GM18502 (cell line): ENCODE measurements around the gene TBCB.
"Not testable (repeated sequence)": the region's sequence is repeated elsewhere in the genome, so short reads cannot be mapped to it uniquely, and the experiment has no call there.

ENCODE experiments used
- ATAC-seq: cut with Tn5 transposase; IDR thresholded peaks from one replicate; pipeline ENCODE4 v1.9.1; 2021; ENCODE audit warnings: mild to moderate bottlenecking; ENCODE audit not compliant: unreplicated experiment, poor library complexity

The TBCB gene

DNA sequence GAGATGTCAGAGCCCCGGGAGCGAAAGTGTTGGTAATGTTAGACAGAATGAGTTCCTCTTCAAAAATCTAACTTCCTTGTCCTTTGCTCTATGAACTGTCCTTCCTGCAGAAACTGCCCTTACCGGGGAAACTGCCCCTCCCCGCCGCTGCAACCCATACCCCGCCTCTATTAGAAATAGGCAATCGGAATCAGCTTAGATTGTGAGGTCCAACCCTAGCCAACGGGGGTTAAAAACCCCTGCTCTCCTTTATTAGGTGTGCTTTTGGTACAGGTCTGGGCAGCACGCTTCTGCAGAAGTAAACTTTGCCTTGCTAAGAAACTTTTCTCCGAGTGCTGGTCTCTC lies 13.1 kb downstream of the TBCB start:
- ATAC-seq: no peak

DNA sequence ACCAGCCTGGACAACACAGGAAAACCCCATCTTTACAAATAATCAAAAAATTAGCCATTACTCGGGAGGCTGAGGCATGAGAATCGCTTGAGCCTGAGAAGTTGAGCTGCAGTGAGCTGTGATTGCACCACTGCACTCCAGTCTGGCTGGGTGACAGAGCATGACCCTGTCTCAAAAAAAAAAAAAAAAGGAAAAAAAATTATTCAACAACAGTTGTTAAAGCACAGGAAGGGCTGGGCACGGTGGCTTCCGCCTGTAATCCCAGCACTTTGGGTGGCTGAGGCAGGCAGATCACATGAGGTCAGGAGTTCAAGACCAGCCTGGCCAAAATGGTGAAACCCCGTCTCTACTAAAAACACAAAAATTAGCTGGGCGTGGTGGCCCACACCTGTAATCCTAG lies 16.0 kb downstream of the TBCB start:
- ATAC-seq: not testable (repeated sequence)

DNA sequence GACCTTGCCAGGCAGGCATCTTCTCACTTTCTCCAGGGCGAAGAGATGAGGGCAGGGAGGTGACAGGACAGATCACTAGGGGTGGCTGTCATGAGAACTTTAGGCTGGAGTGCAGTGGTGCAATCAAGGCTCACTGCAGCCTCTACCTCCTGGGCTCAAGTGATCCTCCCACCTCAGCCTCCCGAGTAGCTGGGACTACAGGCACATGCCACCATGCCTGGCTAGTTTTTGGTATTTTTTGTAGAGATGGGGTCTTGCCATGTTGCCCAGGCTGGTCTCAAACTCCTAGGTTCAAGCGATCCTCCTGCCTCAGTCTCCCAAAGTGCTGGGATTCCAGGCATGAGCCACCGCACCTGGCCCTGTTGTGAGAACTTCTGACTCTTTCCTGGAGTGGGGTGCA lies 19.6 kb downstream of the TBCB start:
- ATAC-seq: not testable (repeated sequence)

DNA sequence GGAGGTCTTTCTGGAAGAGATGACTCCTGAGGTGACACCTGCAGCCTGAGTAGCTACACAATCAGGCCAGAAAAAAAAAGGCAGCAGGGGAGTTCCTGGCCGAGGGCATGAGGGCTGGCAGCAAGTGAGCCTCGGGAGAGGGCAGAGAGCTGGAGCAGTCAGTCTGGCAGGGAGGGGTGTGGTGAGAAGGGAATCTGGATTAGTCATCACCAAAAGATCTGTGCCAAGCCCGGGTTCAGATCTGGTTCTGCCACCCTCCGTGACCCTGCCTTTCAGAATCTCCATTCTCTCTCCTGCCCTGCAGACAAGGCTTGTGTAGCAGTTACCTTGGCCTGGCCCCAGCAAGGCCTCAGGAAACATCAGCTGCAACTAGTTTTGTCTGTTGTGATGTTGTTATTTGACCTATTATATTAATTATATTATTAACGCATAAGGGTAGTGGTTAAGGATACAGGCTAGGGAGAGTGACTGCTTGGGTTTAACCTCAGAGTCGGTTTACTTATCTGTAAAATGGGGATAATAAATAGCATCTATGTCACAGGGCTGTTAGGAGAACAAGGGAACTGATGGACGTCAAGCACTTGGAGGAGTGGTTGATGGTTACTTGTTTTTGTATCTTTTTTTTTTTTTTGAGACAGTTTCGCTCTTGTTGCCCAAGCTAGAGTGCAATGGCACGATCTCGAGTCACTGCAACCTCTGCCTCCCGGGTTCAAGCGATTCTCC lies 21.9 kb downstream of the TBCB start:
- ATAC-seq: no peak

DNA sequence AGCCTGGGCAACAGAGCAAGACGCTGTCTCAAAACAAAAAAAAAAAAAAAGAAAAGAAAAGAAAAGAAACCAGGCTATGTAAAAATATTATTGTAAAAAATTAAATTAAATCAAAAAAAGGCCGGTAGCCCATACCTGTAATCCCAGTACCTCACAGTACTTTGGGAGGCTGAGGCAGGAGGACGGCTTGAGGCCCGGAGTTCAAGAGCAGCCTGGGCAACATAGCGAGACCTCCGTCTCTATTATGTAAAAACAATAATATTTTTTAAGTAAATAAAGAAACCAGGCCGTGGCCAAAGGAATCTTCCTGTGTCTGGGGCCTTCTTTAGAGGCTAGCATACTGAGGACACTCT lies 23.8 kb downstream of the TBCB start:
- no peak for ATAC-seq

DNA sequence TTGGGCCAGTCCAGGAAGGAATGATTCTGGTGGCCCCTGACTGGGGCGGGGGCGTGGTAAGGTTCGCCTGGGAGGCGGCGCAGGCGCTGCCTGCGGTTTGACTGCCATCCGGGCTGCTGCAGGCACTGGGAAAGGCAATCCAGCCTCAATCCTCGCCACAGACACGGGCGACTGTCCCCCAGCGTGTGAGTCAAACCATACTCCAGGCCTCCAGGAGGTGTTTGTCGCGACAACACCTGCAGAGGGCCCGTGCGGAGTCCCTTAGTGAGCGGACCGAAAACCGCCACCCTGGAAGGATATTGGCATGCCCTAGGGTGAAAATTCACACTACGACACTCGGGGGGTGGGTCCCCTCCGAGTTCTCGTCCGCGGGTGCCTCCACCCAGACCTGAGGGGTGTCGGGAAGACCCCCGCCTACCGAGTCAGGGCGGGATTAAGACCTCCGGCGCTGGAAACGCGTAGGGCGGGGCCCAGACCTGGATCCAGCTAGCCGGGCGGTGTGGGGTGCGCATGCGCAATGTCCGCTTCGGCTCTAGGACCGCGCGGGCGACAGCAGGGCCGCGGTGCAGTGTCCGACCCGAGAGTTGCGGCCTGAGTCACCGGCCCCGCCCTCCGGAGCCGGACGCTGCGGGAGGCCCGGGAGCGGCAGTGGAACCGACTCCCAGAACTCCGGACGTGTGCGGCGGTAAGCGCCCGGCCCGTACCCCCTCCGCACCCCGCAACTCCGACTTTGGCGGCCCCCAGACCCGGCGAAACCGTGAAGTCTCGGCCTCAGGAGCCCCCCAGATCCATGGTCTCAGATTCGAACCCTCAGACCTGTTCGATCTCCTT lies 24.4 kb downstream of the TBCB start, which contains the start of gene CAPNS1:
CAPNS1 (plus strand) TSS at position 594 of the 831 bp plus-strand sequence. CDS start 946 bp downstream, outside the sequence.
- peak; percentile 84 for ATAC-seq

DNA sequence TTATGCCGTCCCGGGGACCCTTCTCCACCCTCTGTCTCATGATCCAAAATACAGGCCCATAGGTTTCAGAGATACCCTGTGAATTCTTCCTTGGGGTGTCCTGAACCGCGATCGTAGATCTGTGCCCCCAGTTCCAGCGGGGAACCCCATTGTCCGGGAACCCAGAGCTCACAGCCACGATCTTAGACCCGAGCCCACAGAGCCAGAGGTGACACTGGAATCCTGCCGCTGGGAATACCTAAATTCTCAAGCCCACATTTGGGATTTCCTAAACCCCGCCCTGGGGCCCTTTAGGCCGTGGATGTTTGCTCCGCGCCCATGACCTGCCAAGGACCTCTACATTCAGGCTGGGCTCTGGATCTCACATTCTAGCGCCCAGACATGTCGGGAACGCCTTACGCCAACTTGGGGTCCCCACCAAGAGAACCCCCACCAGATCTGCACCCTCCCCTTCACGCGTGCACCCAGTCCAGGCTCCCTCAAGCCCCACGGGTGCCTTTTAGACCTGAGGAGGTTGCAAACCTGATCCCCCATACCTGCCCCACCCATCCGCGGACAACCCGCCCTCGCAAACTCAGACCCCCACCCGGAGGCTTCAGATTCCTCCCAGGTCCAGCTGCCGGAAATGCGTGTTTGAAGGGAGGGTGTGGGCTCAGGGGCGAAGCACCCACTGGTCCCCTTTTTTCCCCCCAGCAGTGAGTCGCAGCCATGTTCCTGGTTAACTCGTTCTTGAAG lies 25.2 kb downstream of the TBCB start:
- ATAC-seq: peak; percentile 19

DNA sequence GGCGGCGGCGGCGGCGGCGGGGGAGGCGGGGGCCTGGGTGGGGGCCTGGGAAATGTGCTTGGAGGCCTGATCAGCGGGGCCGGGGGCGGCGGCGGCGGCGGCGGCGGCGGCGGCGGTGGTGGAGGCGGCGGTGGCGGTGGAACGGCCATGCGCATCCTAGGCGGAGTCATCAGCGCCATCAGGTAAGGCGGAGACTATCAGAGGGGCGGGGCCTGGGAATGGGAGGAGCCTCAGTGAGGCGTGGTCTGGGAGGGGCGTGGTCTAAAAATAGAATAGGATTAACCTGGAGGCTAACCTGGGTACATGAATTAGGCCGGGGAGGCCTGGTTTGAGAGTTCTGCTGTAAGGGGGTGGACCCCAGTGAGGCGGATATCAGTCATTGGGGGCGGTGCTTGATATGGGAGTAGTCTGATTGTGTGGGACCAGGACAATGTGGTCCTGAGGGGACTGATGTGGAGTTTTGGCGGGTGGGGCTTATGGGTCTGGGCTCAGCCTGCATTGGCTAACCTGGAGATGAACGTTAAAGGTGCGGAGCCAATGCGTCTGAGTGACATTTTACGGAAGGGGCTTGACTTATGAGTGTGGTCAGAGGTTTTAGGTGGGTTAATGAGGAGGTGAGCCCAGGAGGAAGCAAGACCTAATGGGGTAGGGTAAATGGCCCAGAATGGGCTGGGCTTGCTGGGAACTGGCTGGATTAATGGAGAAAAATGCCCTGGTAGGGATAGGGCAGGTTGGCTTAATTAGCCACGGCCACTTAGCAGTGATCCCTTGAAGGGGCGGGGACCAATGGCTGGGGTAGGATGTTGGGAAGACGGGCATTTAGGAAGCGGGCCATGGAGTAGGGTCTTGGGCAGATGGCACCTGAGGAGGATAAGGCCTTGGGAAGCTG lies 26.0 kb downstream of the TBCB start:
- ATAC-seq: peak; percentile 48

DNA sequence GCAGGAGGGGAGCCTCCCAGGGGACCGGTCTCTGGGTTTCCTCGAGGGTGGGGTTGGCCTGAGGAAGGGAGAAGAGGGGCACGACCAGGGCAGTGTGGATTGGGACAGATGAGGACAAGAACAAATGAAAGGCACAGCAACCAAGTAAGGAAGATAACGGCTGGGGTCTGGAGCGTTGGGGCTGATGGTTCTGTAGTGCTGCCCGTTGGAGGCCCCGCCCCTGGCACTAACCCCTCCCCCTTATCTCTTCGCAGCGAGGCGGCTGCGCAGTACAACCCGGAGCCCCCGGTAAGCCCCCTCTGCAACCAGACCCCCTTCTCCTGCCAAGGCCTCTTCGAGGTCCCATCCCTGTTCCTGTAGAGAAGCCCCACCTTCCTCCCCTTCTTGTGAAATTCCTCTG lies 26.8 kb downstream of the TBCB start:
- no peak for ATAC-seq

DNA sequence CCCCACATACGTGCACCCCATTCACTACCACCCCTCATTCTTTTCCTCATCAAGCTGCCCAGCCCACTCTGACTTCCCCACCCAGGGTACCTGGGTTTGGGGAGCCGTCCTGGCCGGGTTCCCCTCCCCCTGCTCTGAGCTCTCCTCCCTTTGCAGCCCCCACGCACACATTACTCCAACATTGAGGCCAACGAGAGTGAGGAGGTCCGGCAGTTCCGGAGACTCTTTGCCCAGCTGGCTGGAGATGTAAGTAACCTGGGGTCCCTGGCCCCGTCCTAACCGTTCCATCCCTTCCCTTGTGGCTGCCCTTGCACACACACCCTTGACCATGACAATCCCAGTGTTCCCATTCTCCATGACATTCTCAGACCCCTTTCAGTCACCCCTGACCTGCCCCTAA lies 27.2 kb downstream of the TBCB start:
- no peak for ATAC-seq

DNA sequence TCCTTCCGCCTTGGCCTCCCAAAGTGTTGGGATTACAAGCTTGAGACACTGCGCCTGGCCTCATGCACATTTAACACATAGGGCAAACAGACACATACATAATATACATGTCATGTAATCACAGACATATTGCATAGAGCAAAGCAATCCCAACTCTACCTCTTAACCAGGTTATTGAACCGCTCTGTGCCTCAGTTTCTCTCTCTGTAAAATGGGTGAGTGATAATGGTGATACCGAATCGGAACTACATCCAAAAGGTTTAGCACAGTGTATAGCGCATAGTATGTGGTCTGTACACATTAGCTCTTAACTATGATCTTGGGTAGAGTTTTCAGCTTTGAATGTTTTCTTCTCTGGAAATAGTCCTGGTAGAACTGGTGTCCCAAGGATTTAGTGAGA lies 29.4 kb downstream of the TBCB start:
- no peak for ATAC-seq

DNA sequence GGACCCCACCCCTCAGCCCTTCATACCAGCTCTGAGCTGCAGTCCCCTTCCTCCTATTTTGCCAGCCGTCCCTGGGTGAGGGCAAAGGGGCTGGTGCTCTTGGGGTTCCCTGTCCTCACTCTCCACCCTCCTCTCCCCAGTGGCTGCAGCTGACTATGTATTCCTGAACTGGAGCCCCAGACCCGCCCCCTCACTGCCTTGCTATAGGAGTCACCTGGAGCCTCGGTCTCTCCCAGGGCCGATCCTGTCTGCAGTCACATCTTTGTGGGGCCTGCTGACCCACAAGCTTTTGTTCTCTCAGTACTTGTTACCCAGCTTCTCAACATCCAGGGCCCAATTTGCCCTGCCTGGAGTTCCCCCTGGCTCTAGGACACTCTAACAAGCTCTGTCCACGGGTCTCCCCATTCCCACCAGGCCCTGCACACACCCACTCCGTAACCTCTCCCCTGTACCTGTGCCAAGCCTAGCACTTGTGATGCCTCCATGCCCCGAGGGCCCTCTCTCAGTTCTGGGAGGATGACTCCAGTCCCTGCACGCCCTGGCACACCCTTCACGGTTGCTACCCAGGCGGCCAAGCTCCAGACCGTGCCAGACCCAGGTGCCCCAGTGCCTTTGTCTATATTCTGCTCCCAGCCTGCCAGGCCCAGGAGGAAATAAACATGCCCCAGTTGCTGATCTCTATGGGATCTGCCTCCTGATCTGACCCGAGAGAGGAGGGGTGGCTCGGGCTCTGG lies 34.6 kb downstream of the TBCB start:
- ATAC-seq: no peak

DNA sequence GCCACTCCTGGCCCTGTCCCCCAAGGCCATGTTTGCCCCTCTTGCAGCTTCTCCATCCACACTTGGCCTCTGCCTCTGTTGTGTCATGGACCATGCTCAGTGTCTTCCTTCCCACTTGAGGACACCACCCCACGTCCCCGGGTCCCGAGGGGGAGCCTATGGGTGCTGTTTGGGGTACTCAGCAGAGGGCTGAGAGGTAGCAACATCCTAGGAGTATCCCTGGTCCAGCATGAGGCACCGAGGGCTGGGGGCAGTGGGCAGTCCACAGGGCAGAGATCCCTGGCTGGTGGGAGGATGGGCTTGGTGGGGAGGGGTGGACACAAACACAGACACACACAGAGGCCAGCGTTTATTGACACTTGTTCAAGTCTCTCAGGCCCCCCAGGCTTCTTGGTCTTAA lies 35.3 kb downstream of the TBCB start:
- ATAC-seq: no peak

DNA sequence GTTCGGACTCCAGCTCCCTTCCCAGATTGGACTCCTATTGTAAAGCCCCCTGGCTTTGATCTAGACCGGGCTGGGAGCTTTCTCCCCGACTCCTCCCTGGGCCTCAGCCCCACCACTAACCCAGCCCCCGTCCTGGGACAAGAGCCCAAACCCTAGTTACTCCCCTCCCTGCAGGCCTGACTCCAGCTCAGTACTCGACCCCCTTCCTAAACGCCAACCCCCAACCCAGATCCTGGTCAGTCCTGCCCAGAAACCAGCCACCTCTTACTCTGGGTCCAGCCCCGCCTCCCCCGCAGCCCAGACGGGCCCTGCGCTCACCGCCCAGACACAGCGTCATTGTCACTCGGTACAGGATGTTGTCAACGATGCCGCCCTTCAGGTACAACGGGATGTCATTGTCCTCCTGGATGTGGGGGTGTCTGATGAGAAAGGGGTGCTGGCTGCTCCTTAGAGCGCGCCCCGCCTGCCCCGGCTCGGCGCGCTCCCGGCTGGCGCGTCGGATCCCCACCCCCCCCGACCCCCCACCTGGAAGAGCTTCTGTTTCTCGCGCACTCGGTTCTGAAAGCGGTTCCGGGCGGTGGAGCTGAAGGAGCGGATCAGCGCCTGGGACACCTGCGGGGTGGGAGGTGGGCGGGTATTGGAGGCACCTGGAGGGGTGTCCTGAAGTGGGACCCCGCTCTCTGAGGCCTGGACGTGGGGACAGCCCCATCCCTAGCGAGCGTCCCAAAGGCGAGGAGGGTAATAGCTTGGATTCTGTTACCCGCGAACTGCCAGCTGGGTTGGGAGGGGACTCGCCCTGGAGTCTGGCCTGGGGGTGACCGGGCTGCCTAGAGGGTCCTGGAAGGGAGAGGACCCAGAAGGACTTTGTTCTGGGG lies 36.1 kb downstream of the TBCB start:
- no peak for ATAC-seq

DNA sequence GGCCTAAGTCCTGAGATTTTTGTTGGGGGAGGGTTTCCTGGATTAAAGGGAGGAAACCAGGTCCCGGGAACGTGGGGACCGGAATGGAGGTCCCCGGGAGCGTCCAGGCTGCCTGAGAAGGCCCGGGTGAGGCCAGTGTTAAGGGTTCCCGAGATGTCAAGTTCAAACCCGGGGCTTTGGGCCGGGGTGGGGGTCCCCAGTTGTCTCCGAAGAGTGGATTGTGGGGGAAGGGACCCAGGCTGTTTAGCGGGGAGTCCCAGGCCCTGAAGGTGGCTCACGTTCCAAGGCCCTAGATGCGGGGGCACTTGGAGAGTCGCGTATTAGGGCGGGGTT lies 36.7 kb downstream of the TBCB start:
- no peak for ATAC-seq

DNA sequence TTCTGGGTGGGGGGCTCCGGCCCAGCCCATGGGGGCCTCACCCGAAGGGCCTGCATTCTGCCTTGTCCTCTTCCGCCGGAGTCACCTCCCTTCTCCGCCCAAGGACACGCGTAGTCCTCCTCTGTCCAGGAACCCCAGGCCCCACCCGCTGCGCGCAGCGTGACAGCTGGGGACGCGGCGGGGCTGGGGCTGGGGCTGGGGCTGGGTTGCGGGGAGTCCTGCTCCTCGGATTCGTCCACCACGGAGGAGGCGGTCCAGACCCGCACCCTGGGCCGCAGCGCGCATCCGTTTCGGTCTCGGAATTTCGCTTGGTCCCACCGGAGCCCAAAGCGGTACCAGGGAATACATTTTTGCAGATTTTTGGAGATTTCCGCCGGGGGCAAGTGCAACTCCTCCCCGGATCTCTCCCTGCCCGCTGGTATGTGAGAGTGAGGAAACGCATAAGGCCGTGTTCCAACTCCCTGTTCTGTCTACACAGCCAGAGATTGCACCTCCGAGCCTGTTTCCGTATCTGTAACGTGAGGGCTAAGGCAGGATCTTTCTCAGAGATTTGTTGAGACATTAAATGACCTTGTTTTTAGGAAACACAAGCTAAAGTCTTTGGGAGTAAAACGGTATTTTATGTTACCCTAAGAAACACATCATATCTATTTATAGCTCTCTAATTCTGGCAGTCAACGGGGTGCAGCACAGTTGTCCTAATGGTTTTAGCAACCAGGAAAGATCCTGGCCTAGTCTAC lies 37.3 kb downstream of the TBCB start, which contains the start of gene COX7A1:
COX7A1 (minus strand) TSS at position 96 of the 740 bp plus-strand sequence; CDS start at position 56, 40 bp downstream.
- no peak for ATAC-seq

DNA sequence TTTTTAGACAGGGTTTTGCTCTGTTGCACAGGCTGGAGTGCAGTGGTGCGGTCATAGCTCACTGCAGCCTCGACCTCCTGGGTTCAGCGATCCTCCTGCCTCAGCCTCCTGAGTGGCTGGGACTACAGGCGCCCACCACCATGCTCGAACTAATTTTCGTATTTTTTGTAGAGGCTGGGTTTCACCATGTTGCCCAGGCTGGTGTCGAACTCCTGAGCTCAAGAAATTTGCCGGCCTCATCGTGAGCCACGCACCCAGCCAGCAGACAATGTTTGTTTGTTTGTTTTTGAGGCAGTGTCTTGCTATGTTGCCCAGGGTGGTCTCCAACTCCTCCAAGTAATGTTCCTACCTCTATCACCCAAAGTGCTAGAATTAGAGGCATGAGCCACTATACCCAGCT lies 37.9 kb downstream of the TBCB start:
- ATAC-seq: no peak
